Thoracic aorta (tissue), 2 donors: ENCODE results near the gene ALKBH5. TPM values are rescaled to one million over a fixed set of nuclear protein-coding genes. Genes with fewer than 3 reads are reported as not detected.

Experiments used
- ATAC-seq: fragments of 150-250 bp; one replicate; pipeline ENCODE4 v1.8.0; 2017; ENCODE audit warnings: low read depth; ENCODE audit not compliant: insufficient number of reproducible peaks, low FRiP score
- DNase-seq: peaks from one replicate; pipeline ENCODE4 v3.0.0-alpha.2; 2020; ENCODE audit warnings: low spot score
- H3K27ac ChIP-seq, 2 donors: fragments of 200-600 bp; sonication (generic); 1 replicate in 1 of 2; 2 replicates in 1 of 2; pipeline ENCODE4 v1.5.1; 2016; ENCODE audit warnings: mild to moderate bottlenecking in 2 of 2, moderate library complexity in 2 of 2
- H3K27me3 ChIP-seq: fragments of 200-600 bp; sonication (generic); replicated peaks from 2 replicates; pipeline ENCODE4 v1.6.0; 2016; ENCODE audit warnings: mild to moderate bottlenecking; ENCODE audit not compliant: insufficient read depth
- H3K36me3 ChIP-seq: fragments of 200-600 bp; sonication (generic); one replicate; pipeline ENCODE4 v1.5.1; 2016
- H3K4me1 ChIP-seq, 2 donors: fragments of 200-600 bp; sonication (generic); 1 replicate in 1 of 2; 2 replicates in 1 of 2; pipeline versions ENCODE4 v1.5.1 to v1.6.0; 2016; ENCODE audit warnings: low read depth in 2 of 2, mild to moderate bottlenecking in 1 of 2; ENCODE audit not compliant: control insufficient read depth in 1 of 2
- H3K4me3 ChIP-seq: fragments of 200-600 bp; sonication (generic); 2 replicates; pipeline ENCODE4 v1.5.1; 2016; ENCODE audit warnings: mild to moderate bottlenecking
- H3K9me3 ChIP-seq: fragments of 200-600 bp; sonication (generic); 2 replicates; pipeline ENCODE4 v1.5.1; 2016
- CTCF ChIP-seq: fragments of 200-600 bp; sonication (generic); IDR thresholded peaks from one replicate; pipeline ENCODE4 v1.5.1; 2019; ENCODE audit warnings: antibody characterized with exemption
- total RNA-seq, 2 donors: library from RNA; depleted of rRNA; stranded (reverse); fragments of >200 nt; gene quantifications; one replicate each; pipeline versions ENCODE4 v1.1.0 to v1.2.3, GENCODE V29; 2016

Gene ALKBH5
- total RNA-seq, 2 donors from 2014 or later: 89.6 to 105 TPM

GRCh38 chr17:18229771-18230170 lies 46.1 kb downstream of the ALKBH5 start:
- DNase-seq (no peak), ATAC-seq (no peak)
- TF ChIP-seq CTCF: no peak
- Histone ChIP-seq H3K36me3 (peaks cover 14% of the 10 kb centered on the region), H3K9me3 (no peaks in the 10 kb centered on the region), H3K27me3 (no peaks in the 10 kb centered on the region), H3K27ac (no peak overlapping the region), H3K4me1 (peaks cover 9 to 16% of the 10 kb centered on the region in 2 donors), H3K4me3 (no peak overlapping the region)

- Histone ChIP-seq H3K4me1 (peaks cover 6 to 16% of the 10 kb centered on the region in 2 donors), H3K36me3 (peaks cover 19% of the 10 kb centered on the region), H3K9me3 (no peaks in the 10 kb centered on the region), H3K27ac (no peak overlapping the region), H3K27me3 (no peaks in the 10 kb centered on the region), H3K4me3 (no peak overlapping the region)
- no peak for TF ChIP-seq CTCF
- ATAC-seq (no peak), DNase-seq (no peak)
Observed at GRCh38 chr17:18230288-18231141, 46.9 kb downstream of the ALKBH5 start.

GRCh38 chr17:18231164-18231563 lies 47.5 kb downstream of the ALKBH5 start:
- no peak overlapping the region for H3K4me3 ChIP-seq
- ATAC-seq: no peak
- no peak overlapping the region for H3K27ac ChIP-seq
- H3K36me3 ChIP-seq: peaks cover 19% of the 10 kb centered on the region
- H3K27me3 ChIP-seq: no peaks in the 10 kb centered on the region
- no peaks in the 10 kb centered on the region for H3K9me3 ChIP-seq
- H3K4me1 ChIP-seq: peaks cover 6 to 16% of the 10 kb centered on the region in 2 donors
- no peak for DNase-seq
- no peak for TF ChIP-seq CTCF

- Histone ChIP-seq H3K27me3 (no peaks in the 10 kb centered on the region), H3K9me3 (no peaks in the 10 kb centered on the region), H3K36me3 (peaks cover 30% of the 10 kb centered on the region), H3K27ac (no peak overlapping the region), H3K4me3 (no peak overlapping the region), H3K4me1 (peaks cover 0 to 6% of the 10 kb centered on the region in 2 donors)
- DNase-seq: no peak
- TF ChIP-seq CTCF: no peak
- ATAC-seq: no peak
Observed at GRCh38 chr17:18233803-18234518, 50.3 kb downstream of the ALKBH5 start.

GRCh38 chr17:18234853-18235380 lies 51.3 kb downstream of the ALKBH5 start:
- ATAC-seq (no peak), DNase-seq (no peak)
- Histone ChIP-seq H3K27me3 (no peaks in the 10 kb centered on the region), H3K4me1 (peaks cover 0 to 6% of the 10 kb centered on the region in 2 donors), H3K4me3 (no peak overlapping the region), H3K27ac (peak overlapping the region in 1 of 2 donors; percentile 74), H3K9me3 (no peaks in the 10 kb centered on the region), H3K36me3 (peaks cover 30% of the 10 kb centered on the region)
- no peak for TF ChIP-seq CTCF
